GM12878 (cell line): Measurements from ENCODE around the gene GOSR1. TPM values are rescaled to one million over a fixed set of nuclear protein-coding genes. Genes with fewer than 3 reads are reported as not detected.

ENCODE experiments used
- BACH1 ChIP-seq: fragments of 450-650 bp; IDR thresholded peaks from 2 replicates; pipeline ENCODE4 v1.6.1; 2017; ENCODE audit warnings: mild to moderate bottlenecking, borderline replicate concordance
- BHLHE40 ChIP-seq, 2 experiments: fragments of 450-650 bp in 1 of 2; IDR thresholded peaks; 2 replicates each; pipeline ENCODE4 v1.6.1; 2011 to 2017; ENCODE audit warnings: low read depth in 2 of 2, borderline replicate concordance in 1 of 2, improper control_type of control experiment in 1 of 2, low read length in 1 of 2, mild to moderate bottlenecking in 1 of 2
- CBFB ChIP-seq: IDR thresholded peaks from 2 replicates; pipeline ENCODE4 v1.6.1; 2016; ENCODE audit warnings: antibody characterized with exemption, low read depth
- EZH2 ChIP-seq: IDR thresholded peaks from 2 replicates; pipeline ENCODE4 v1.6.1; 2012; ENCODE audit warnings: low read depth, mild to moderate bottlenecking, control low read depth, inconsistent platforms, low read length, borderline replicate concordance; ENCODE audit not compliant: control insufficient read depth
- FOXK2 ChIP-seq: fragments of 450-650 bp; IDR thresholded peaks from 2 replicates; pipeline ENCODE4 v1.6.1; 2017; ENCODE audit warnings: mild to moderate bottlenecking, moderate library complexity
- HDAC6 ChIP-seq: fragments of 200-600 bp; sonication (generic); IDR thresholded peaks from one replicate; pipeline ENCODE4 v1.8.0; 2017; ENCODE audit warnings: antibody characterized with exemption; ENCODE audit not compliant: unreplicated experiment
- HDGF ChIP-seq: fragments of 450-650 bp; IDR thresholded peaks from 2 replicates; pipeline ENCODE4 v1.6.1; 2016; ENCODE audit warnings: antibody characterized with exemption
- MTA2 ChIP-seq: fragments of 450-650 bp; IDR thresholded peaks from 2 replicates; pipeline ENCODE4 v1.6.1; 2016; ENCODE audit warnings: low read depth, mild to moderate bottlenecking, moderate library complexity
- MYC ChIP-seq: IDR thresholded peaks from 2 replicates; pipeline ENCODE4 v1.6.1; 2011; ENCODE audit warnings: mild to moderate bottlenecking, low read length, moderate library complexity, inconsistent platforms; ENCODE audit not compliant: insufficient read depth, insufficient replicate concordance, insufficient read length, severe bottlenecking
- NR2F1 ChIP-seq: fragments of 450-650 bp; conservative IDR thresholded peaks from 2 replicates; pipeline ENCODE4 v1.6.1; 2017; ENCODE audit warnings: mild to moderate bottlenecking
- POLR2AphosphoS2 ChIP-seq: IDR thresholded peaks from 2 replicates; pipeline ENCODE4 v1.6.1; 2011; ENCODE audit warnings: low read depth, mild to moderate bottlenecking, low read length, improper control_type of control experiment, moderate library complexity
- POU2F2 ChIP-seq: IDR thresholded peaks from 3 replicates; pipeline ENCODE4 v1.6.1; 2011; ENCODE audit warnings: low read depth, mild to moderate bottlenecking, low read length, borderline replicate concordance
- TAF1 ChIP-seq: IDR thresholded peaks from 2 replicates; pipeline ENCODE4 v1.6.1; 2011; ENCODE audit warnings: mild to moderate bottlenecking, low read depth, low read length, borderline replicate concordance
- TCF3 ChIP-seq: IDR thresholded peaks from 2 replicates; pipeline ENCODE4 v1.6.1; 2012; ENCODE audit warnings: low read depth, mild to moderate bottlenecking, low read length, borderline replicate concordance; ENCODE audit not compliant: insufficient read depth
- YBX1 ChIP-seq: fragments of 450-650 bp; IDR thresholded peaks from 2 replicates; pipeline ENCODE4 v1.6.1; 2016; ENCODE audit warnings: antibody characterized with exemption
- ZNF384 ChIP-seq: IDR thresholded peaks from 2 replicates; pipeline ENCODE4 v1.6.1; 2012; ENCODE audit warnings: low read depth, mild to moderate bottlenecking, low read length, improper control_type of control experiment, borderline replicate concordance
- ZZZ3 ChIP-seq: IDR thresholded peaks from 2 replicates; pipeline ENCODE4 v1.6.1; 2011; ENCODE audit warnings: low read depth; ENCODE audit not compliant: control insufficient read depth, insufficient read length
- polyA plus RNA-seq, 11 experiments: library from polyadenylated mRNA; depleted of rRNA in 4 of 11; unstranded in 6 of 11; stranded (reverse) in 5 of 11; fragments of >200 nt; fragmentation: Nextera tagmentation in 4 of 11; fragmentation: Illumina TruSeq in 1 of 11; extraction: Ambion mirVana in 4 of 11; extraction: Trizol in 1 of 11; gene quantifications; 1 replicate in 1 of 11; 2 replicates in 10 of 11; pipeline versions ENCODE4 v1.2.1 to v1.2.3, GENCODE V29; 2011 to 2016; ENCODE audit warnings: inconsistent platforms in 2 of 11, missing spikeins in 2 of 11, low read depth in 1 of 11
- total RNA-seq, 4 experiments: library from RNA; depleted of rRNA in 3 of 4; stranded (reverse); fragments of >200 nt in 3 of 4; fragmentation: Illumina TruSeq in 1 of 4; extraction: Trizol in 1 of 4; gene quantifications; 2 replicates each; pipeline versions ENCODE4 v1.2.1 to v1.2.3, GENCODE V29; 2013 to 2021
- TF ChIP-seq, protein P1 (sequence below): IDR thresholded peaks from 2 replicates; pipeline ENCODE4 v1.6.1; 2011; ENCODE audit warnings: low read depth, low read length, improper control_type of control experiment, borderline replicate concordance
- TF ChIP-seq, protein P2 (sequence below): fragments of 450-650 bp; IDR thresholded peaks from 2 replicates; pipeline ENCODE4 v1.6.1; 2014; ENCODE audit warnings: mild to moderate bottlenecking
- TF ChIP-seq, protein P3 (sequence below), 3 experiments: IDR thresholded peaks in 2 of 3; conservative IDR thresholded peaks in 1 of 3; 2 replicates each; pipeline ENCODE4 v1.5.1; 2011; ENCODE audit warnings: low read depth in 3 of 3, low read length in 3 of 3, mild to moderate bottlenecking in 3 of 3, control low read depth in 2 of 3, moderate library complexity in 2 of 3, inconsistent platforms in 1 of 3, mixed read lengths in 1 of 3; ENCODE audit not compliant: control insufficient read depth in 2 of 3, insufficient read depth in 1 of 3; ENCODE audit errors: extremely low read depth in 1 of 3
- TF ChIP-seq, protein P4 (sequence below): fragments of 150-350 bp; IDR thresholded peaks from 2 replicates; pipeline ENCODE4 v1.6.1; 2014; ENCODE audit warnings: mild to moderate bottlenecking, low read depth, low read length

Gene GOSR1
- total and polyA plus RNA-seq, 10 of the 15 experiments (the other 5 are each of a cell fraction or from before 2014, with no cell fraction given): 21.4 to 99.3 (median 42.9) TPM

DNA sequence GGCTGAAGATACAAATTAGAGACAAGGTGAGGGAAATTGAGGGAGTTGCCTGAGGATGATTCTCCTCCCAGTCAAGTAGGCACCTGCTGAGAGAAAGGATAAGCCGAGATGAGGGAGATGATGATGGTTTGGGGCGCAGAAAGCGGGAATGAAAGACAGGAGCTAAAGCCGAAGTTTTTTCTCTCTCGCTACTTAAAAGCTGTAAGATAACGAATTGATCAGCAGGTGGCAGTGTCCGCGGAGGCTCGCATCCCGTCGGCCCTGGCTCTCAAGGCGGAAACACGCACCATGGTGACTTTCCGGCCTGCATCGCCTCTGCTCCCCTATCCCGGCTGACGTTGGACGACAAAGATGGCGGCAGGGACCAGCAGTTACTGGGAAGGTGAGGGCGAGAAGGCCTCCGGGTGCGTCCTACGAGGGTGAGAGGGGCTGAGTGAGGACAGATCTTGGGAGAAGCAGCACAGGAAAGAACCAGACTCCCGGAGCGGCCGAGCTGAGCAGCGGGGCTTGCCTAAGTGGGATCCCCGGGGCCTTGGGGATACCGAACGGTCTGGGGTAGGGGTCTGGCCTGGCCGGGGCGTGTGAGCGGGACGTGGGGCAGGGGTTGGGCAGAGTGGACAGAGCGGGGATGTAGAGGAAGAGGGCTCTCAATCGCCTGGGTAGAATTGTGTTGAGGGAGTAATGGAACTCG is at the start of gene GOSR1 (continued):
- TF ChIP-seq, protein P1, sequence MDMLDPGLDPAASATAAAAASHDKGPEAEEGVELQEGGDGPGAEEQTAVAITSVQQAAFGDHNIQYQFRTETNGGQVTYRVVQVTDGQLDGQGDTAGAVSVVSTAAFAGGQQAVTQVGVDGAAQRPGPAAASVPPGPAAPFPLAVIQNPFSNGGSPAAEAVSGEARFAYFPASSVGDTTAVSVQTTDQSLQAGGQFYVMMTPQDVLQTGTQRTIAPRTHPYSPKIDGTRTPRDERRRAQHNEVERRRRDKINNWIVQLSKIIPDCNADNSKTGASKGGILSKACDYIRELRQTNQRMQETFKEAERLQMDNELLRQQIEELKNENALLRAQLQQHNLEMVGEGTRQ: no peak
- TF ChIP-seq BHLHE40 (IDR thresholded peaks at IDR 0.05; ENCODE audit: borderline replicate concordance in 1 of 2, low read depth in 2 of 2, low read length in 1 of 2) (peak in 1 of 2 experiments; percentile 46; a peak in 2 of 4 replicates), MYC (no peak), HDGF (no peak; the same call in 1 of the 2 replicates), CBFB (no peak), POLR2AphosphoS2 (peak; percentile 89), MTA2 (no peak), ZNF384 (peak; percentile 47; the same call in 1 of the 2 replicates), BACH1 (0 out of 2 replicates have a peak, but pooled peaks have one; percentile 36), FOXK2 (no peak), HDAC6 (no peak), EZH2 (no peak), POU2F2 (peak; percentile 89; the same call in 2 of the 3 replicates), TAF1 (peak; percentile 97), ZZZ3 (no peak), YBX1 (no peak), TCF3 (peak; percentile 50; the same call in 1 of the 2 replicates), NR2F1 (0 out of 2 replicates have a peak, but pooled peaks have one; percentile 15)
- TF ChIP-seq, protein P2, sequence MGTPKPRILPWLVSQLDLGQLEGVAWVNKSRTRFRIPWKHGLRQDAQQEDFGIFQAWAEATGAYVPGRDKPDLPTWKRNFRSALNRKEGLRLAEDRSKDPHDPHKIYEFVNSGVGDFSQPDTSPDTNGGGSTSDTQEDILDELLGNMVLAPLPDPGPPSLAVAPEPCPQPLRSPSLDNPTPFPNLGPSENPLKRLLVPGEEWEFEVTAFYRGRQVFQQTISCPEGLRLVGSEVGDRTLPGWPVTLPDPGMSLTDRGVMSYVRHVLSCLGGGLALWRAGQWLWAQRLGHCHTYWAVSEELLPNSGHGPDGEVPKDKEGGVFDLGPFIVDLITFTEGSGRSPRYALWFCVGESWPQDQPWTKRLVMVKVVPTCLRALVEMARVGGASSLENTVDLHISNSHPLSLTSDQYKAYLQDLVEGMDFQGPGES: no peak
- TF ChIP-seq, protein P3, sequence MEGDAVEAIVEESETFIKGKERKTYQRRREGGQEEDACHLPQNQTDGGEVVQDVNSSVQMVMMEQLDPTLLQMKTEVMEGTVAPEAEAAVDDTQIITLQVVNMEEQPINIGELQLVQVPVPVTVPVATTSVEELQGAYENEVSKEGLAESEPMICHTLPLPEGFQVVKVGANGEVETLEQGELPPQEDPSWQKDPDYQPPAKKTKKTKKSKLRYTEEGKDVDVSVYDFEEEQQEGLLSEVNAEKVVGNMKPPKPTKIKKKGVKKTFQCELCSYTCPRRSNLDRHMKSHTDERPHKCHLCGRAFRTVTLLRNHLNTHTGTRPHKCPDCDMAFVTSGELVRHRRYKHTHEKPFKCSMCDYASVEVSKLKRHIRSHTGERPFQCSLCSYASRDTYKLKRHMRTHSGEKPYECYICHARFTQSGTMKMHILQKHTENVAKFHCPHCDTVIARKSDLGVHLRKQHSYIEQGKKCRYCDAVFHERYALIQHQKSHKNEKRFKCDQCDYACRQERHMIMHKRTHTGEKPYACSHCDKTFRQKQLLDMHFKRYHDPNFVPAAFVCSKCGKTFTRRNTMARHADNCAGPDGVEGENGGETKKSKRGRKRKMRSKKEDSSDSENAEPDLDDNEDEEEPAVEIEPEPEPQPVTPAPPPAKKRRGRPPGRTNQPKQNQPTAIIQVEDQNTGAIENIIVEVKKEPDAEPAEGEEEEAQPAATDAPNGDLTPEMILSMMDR (IDR thresholded peaks at IDR 0.05 in 2 of 3, conservative IDR thresholded peaks at IDR 0.05 in 1 of 3; ENCODE audit: control insufficient read depth in 2 of 3, extremely low read depth in 1 of 3, insufficient read depth in 1 of 3, low read depth in 3 of 3, low read length in 3 of 3): peak; percentile 72 to 88 (median 83)
- TF ChIP-seq, protein P4, sequence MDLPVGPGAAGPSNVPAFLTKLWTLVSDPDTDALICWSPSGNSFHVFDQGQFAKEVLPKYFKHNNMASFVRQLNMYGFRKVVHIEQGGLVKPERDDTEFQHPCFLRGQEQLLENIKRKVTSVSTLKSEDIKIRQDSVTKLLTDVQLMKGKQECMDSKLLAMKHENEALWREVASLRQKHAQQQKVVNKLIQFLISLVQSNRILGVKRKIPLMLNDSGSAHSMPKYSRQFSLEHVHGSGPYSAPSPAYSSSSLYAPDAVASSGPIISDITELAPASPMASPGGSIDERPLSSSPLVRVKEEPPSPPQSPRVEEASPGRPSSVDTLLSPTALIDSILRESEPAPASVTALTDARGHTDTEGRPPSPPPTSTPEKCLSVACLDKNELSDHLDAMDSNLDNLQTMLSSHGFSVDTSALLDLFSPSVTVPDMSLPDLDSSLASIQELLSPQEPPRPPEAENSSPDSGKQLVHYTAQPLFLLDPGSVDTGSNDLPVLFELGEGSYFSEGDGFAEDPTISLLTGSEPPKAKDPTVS: no peak
